ENCODE results near the gene CLCN5. TPM values are rescaled to one million over a fixed set of nuclear protein-coding genes. Genes with fewer than 3 reads are reported as not detected.

Gene CLCN5
- total RNA-seq, 1 donor from 2014 or later = 41.9 TPM

MicroRNAs within 50 kb of the gene (microRNA counts, 767-probe panel; counts per million panel counts)
- not detected for microRNA hsa-miR-188-3p
- not detected for microRNA hsa-miR-188-5p
- microRNA hsa-miR-362-3p = 8,752 counts per million, percentile 26 among the panel's probes with 10 or more counts
- microRNA hsa-miR-362-5p = 8,531 counts per million, percentile 24 among the panel's probes with 10 or more counts
- not detected for microRNA hsa-miR-500a-5p+hsa-miR-501-5p
- microRNA hsa-miR-500b = not detected
- not detected for microRNA hsa-miR-501-3p
- not detected for microRNA hsa-miR-502-3p
- not detected for microRNA hsa-miR-502-5p
- microRNA hsa-miR-532-3p = not detected
- microRNA hsa-miR-532-5p = 7,647 counts per million, percentile 20 among the panel's probes with 10 or more counts
- microRNA hsa-miR-660-5p = 11,982 counts per million, percentile 55 among the panel's probes with 10 or more counts

Small RNA genes within 50 kb of the gene (microRNA-seq; reads per million reads assigned to microRNA genes)
- 4,165 reads per million, percentile 91 among the genes with 10 or more reads in this experiment for gene MIR188
- gene MIR362 = 1,129 reads per million, percentile 81 among the genes with 10 or more reads in this experiment
- gene MIR500A = 160 reads per million, percentile 62 among the genes with 10 or more reads in this experiment
- 5.5 reads per million, percentile 23 among the genes with 10 or more reads in this experiment for gene MIR500B
- gene MIR501 = 575 reads per million, percentile 74 among the genes with 10 or more reads in this experiment
- gene MIR502 = 357 reads per million, percentile 68 among the genes with 10 or more reads in this experiment
- gene MIR532 = 4,293 reads per million, percentile 92 among the genes with 10 or more reads in this experiment
- gene MIR660 = 2,367 reads per million, percentile 88 among the genes with 10 or more reads in this experiment

Other genes starting within 250 kb of the CLCN5 start
- gene PAGE1, start 226.6 kb upstream of the CLCN5 start, total RNA-seq = not detected in 2 replicates
- not detected in 2 replicates for gene PAGE4, start 93.3 kb upstream of the CLCN5 start, total RNA-seq
- 0.99 and 1.4 TPM in 2 replicates for gene USP27X, start 43.1 kb upstream of the CLCN5 start, total RNA-seq